Measurements from ENCODE around the gene ZNF764.

GRCh38 chr16:30539000-30539964 lies 18.9 kb downstream of the ZNF764 start:
- TF ChIP-seq, protein P1, sequence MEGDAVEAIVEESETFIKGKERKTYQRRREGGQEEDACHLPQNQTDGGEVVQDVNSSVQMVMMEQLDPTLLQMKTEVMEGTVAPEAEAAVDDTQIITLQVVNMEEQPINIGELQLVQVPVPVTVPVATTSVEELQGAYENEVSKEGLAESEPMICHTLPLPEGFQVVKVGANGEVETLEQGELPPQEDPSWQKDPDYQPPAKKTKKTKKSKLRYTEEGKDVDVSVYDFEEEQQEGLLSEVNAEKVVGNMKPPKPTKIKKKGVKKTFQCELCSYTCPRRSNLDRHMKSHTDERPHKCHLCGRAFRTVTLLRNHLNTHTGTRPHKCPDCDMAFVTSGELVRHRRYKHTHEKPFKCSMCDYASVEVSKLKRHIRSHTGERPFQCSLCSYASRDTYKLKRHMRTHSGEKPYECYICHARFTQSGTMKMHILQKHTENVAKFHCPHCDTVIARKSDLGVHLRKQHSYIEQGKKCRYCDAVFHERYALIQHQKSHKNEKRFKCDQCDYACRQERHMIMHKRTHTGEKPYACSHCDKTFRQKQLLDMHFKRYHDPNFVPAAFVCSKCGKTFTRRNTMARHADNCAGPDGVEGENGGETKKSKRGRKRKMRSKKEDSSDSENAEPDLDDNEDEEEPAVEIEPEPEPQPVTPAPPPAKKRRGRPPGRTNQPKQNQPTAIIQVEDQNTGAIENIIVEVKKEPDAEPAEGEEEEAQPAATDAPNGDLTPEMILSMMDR (conservative IDR thresholded peaks at IDR 0.05), result no peak
- no peak for TF ChIP-seq ZFX (IDR thresholded peaks at IDR 0.05)

Measured in C4-2B (cell line).